Cardiac septum (tissue), 1 donor: ENCODE measurements around the gene GNG12. TPM values are rescaled to one million over a fixed set of nuclear protein-coding genes. Genes with fewer than 3 reads are reported as not detected.

Experiments
- DNase-seq: peaks from one replicate; pipeline ENCODE4 v3.0.0-alpha.2; 2020; ENCODE audit warnings: low spot score
- intact Hi-C: fragments of 100-400 bp; cut with DNase I; formaldehyde crosslinking; loops from one replicate; pipeline ENCODE4 v1.14.0; 2022
- total RNA-seq: library from RNA; stranded (reverse); fragmentation: NEBNext Ultra II Directional; extraction: Animal tissue kit (Norgen Biotek cat#: 25700); gene quantifications from one replicate; pipeline ENCODE4 v1.2.1, GENCODE V29; 2021
- donor health status: DM: no; HTN: no; CAD: no.

GNG12 gene
- total RNA-seq, 1 donor from 2014 or later = 38.8 TPM

- intact Hi-C loops = no loop called here
These were observed 12.0 kb downstream of the GNG12 start for GRCh38 chr1:67821263-67821662.

GRCh38 chr1:67818725-67819301, 14.5 kb downstream of the GNG12 start:
- intact Hi-C loops = no loop called here
- DNase-seq = no peak

More at GRCh38 chr1:67821263-67821662, 12.0 kb downstream of the GNG12 start:
- DNase-seq = no peak

- DNase-seq = no peak
- intact Hi-C loops = no loop called here
These were observed 15.1 kb downstream of the GNG12 start for GRCh38 chr1:67818162-67818561.

- intact Hi-C loops = no loop called here
- no peak for DNase-seq
These were observed 15.9 kb downstream of the GNG12 start for GRCh38 chr1:67817319-67817718.

- no peak for DNase-seq
- intact Hi-C loops = no loop called here
These were observed 16.8 kb downstream of the GNG12 start for GRCh38 chr1:67816506-67816905.

GRCh38 chr1:67816095-67816475, 17.2 kb downstream of the GNG12 start:
- intact Hi-C loops = no loop called here
- DNase-seq = no peak

- no peak for DNase-seq
- intact Hi-C loops = no loop called here
These were observed 17.8 kb downstream of the GNG12 start for GRCh38 chr1:67815303-67816094.

GRCh38 chr1:67814121-67814772, 19.0 kb downstream of the GNG12 start:
- no peak for DNase-seq
- intact Hi-C loops = no loop called here

GRCh38 chr1:67812226-67812625, 21.0 kb downstream of the GNG12 start:
- no peak for DNase-seq
- intact Hi-C loops = no loop called here

GRCh38 chr1:67811781-67812180, 21.5 kb downstream of the GNG12 start:
- no peak for DNase-seq
- intact Hi-C loops = no loop called here

- DNase-seq = no peak
- intact Hi-C loops = no loop called here
These were observed 23.4 kb downstream of the GNG12 start for GRCh38 chr1:67809887-67810286.

- intact Hi-C loops = no loop called here
- no peak for DNase-seq
These were observed 26.0 kb downstream of the GNG12 start for GRCh38 chr1:67807282-67807681.

GRCh38 chr1:67804710-67805109, 28.6 kb downstream of the GNG12 start:
- intact Hi-C loops = no loop called here
- DNase-seq = no peak

- no peak for DNase-seq
- intact Hi-C loops = no loop called here
These were observed 29.6 kb downstream of the GNG12 start for GRCh38 chr1:67803380-67804279.

GRCh38 chr1:67802565-67802964, 30.7 kb downstream of the GNG12 start:
- intact Hi-C loops = no loop called here
- DNase-seq = no peak

GRCh38 chr1:67801903-67802302, 31.4 kb downstream of the GNG12 start:
- intact Hi-C loops = no loop called here
- no peak for DNase-seq

GRCh38 chr1:67795179-67795912, 37.9 kb downstream of the GNG12 start:
- no peak for DNase-seq
- intact Hi-C loops = no loop called here

GRCh38 chr1:67793562-67793961, 39.7 kb downstream of the GNG12 start:
- intact Hi-C loops = no loop called here
- no peak for DNase-seq

GRCh38 chr1:67792741-67793458, 40.4 kb downstream of the GNG12 start:
- no peak for DNase-seq
- intact Hi-C loops = no loop called here
